KMS-11 (cell line): Measurements from ENCODE around the gene TXNRD2.
A peak's percentile ranks its signal among the peaks of the same experiment; 100 is the strongest.

Experiments used
- H2AFZ ChIP-seq: fragments of 200-600 bp; sonication (generic); 2 replicates; pipeline ENCODE4 v1.6.1; 2016; ENCODE audit warnings: antibody characterized with exemption, mixed run types, low read depth
- H3K27ac ChIP-seq: fragments of 200-600 bp; sonication (generic); 2 replicates; pipeline ENCODE4 v1.6.1; 2016; ENCODE audit warnings: mild to moderate bottlenecking, mixed run types
- H3K27me3 ChIP-seq: fragments of 200-600 bp; sonication (generic); 2 replicates; pipeline ENCODE4 v1.6.1; 2017; ENCODE audit warnings: mild to moderate bottlenecking, low read depth, mixed run types, moderate library complexity; ENCODE audit not compliant: insufficient read depth
- H3K36me3 ChIP-seq: fragments of 200-600 bp; sonication (generic); 2 replicates; pipeline ENCODE4 v1.6.1; 2017; ENCODE audit warnings: mild to moderate bottlenecking, mixed run types; ENCODE audit not compliant: insufficient read depth
- H3K4me1 ChIP-seq: fragments of 200-600 bp; sonication (generic); 2 replicates; pipeline ENCODE4 v1.6.1; 2016; ENCODE audit warnings: mild to moderate bottlenecking, low read depth, mixed run types; ENCODE audit not compliant: poor library complexity, severe bottlenecking
- H3K4me2 ChIP-seq: fragments of 200-600 bp; sonication (generic); 2 replicates; pipeline ENCODE4 v1.7.0; 2016; ENCODE audit warnings: mild to moderate bottlenecking, mixed run types
- H3K4me3 ChIP-seq: fragments of 200-600 bp; sonication (generic); IDR thresholded peaks from 2 replicates; pipeline ENCODE4 v1.6.1; 2017; ENCODE audit warnings: low read depth, low read length, mixed read lengths; ENCODE audit not compliant: insufficient read depth
- H3K79me2 ChIP-seq: fragments of 200-600 bp; sonication (generic); 2 replicates; pipeline ENCODE4 v1.6.1; 2016; ENCODE audit warnings: low read depth, mixed run types; ENCODE audit not compliant: insufficient read depth
- H3K9ac ChIP-seq: fragments of 200-600 bp; sonication (generic); 2 replicates; pipeline ENCODE4 v1.6.1; 2016; ENCODE audit warnings: mild to moderate bottlenecking, mixed run types
- H4K20me1 ChIP-seq: fragments of 200-600 bp; sonication (generic); 2 replicates; pipeline ENCODE4 v1.6.1; 2016; ENCODE audit warnings: mild to moderate bottlenecking, mixed run types; ENCODE audit not compliant: insufficient read depth
- CTCF ChIP-seq: fragments of 200-600 bp; sonication (generic); conservative IDR thresholded peaks from 2 replicates; pipeline ENCODE4 v1.6.1; 2017; ENCODE audit warnings: low read depth, mild to moderate bottlenecking, antibody characterized with exemption, low read length, moderate library complexity, mixed read lengths

Gene TXNRD2

GRCh38 chr22:19963863-19964642 lies 22.4 kb upstream of the TXNRD2 start:
- Histone ChIP-seq H3K9ac (no peak overlapping the region), H3K4me1 (peaks cover 47% of the 10 kb centered on the region)

GRCh38 chr22:19962909-19963806 lies 21.5 kb upstream of the TXNRD2 start:
- Histone ChIP-seq H3K27ac (no peak overlapping the region), H3K9ac (no peak overlapping the region), H3K4me1 (peaks cover 47% of the 10 kb centered on the region)

More at GRCh38 chr22:19963863-19964642, 22.4 kb upstream of the TXNRD2 start:
- Histone ChIP-seq H4K20me1 (no peaks in the 10 kb centered on the region), H3K36me3 (no peaks in the 10 kb centered on the region), H3K4me3 (no peak overlapping the region), H2AFZ (no peak overlapping the region), H3K27me3 (no peaks in the 10 kb centered on the region), H3K4me2 (no peak overlapping the region), H3K79me2 (no peaks in the 10 kb centered on the region), H3K27ac (no peak overlapping the region)
- TF ChIP-seq CTCF: no peak

GRCh38 chr22:19962246-19962908 lies 20.8 kb upstream of the TXNRD2 start:
- Histone ChIP-seq H4K20me1 (no peaks in the 10 kb centered on the region), H3K9ac (no peak overlapping the region), H3K4me3 (no peak overlapping the region), H3K27ac (no peak overlapping the region; the same call in 1 of the 2 replicates), H3K27me3 (no peaks in the 10 kb centered on the region), H3K36me3 (no peaks in the 10 kb centered on the region), H3K79me2 (no peaks in the 10 kb centered on the region), H2AFZ (no peak overlapping the region), H3K4me2 (no peak overlapping the region), H3K4me1 (peaks cover 47% of the 10 kb centered on the region)
- TF ChIP-seq CTCF: peak; percentile 81

More at GRCh38 chr22:19962909-19963806, 21.5 kb upstream of the TXNRD2 start:
- TF ChIP-seq CTCF: no peak
- Histone ChIP-seq H3K27me3 (no peaks in the 10 kb centered on the region), H4K20me1 (no peaks in the 10 kb centered on the region), H3K4me3 (no peak overlapping the region), H3K79me2 (no peaks in the 10 kb centered on the region), H3K4me2 (no peak overlapping the region), H2AFZ (no peak overlapping the region), H3K36me3 (no peaks in the 10 kb centered on the region)

- Histone ChIP-seq H3K9ac (no peak overlapping the region), H3K79me2 (no peaks in the 10 kb centered on the region), H3K27ac (no peak overlapping the region; the same call in 1 of the 2 replicates), H3K36me3 (no peaks in the 10 kb centered on the region), H3K4me1 (peaks cover 43% of the 10 kb centered on the region), H3K4me2 (no peak overlapping the region), H4K20me1 (no peaks in the 10 kb centered on the region), H3K4me3 (no peak overlapping the region), H2AFZ (no peak overlapping the region), H3K27me3 (no peaks in the 10 kb centered on the region)
- TF ChIP-seq CTCF: no peak
Measured at GRCh38 chr22:19961868-19962245, 20.2 kb upstream of the TXNRD2 start.
